ENCODE measurements around the gene TUBE1.

TUBE1 gene

GRCh38 chr6:112034616-112034995 lies 52.7 kb downstream of the TUBE1 start:
- DNase-seq, result no peak
- Histone ChIP-seq H3K9me3 (no peaks in the 10 kb centered on the region), H3K27me3 (no peaks in the 10 kb centered on the region), H3K4me3 (ENCODE audit: low read depth, low read length) (no peak overlapping the region), H3K36me3 (no peaks in the 10 kb centered on the region), H3K4me1 (no peaks in the 10 kb centered on the region; the same call in 1 of the 2 replicates)
- no peak for TF ChIP-seq CTCF (IDR thresholded peaks at IDR 0.05; ENCODE audit: low read depth, low read length)

GRCh38 chr6:112033791-112034615 lies 53.3 kb downstream of the TUBE1 start:
- no peak overlapping the region for H3K4me3 ChIP-seq (ENCODE audit: low read depth, low read length)
- H3K9me3 ChIP-seq, result no peaks in the 10 kb centered on the region
- no peak for TF ChIP-seq CTCF (IDR thresholded peaks at IDR 0.05; ENCODE audit: low read depth, low read length)
- H3K27me3 ChIP-seq, result no peaks in the 10 kb centered on the region
- DNase-seq, result no peak
- no peaks in the 10 kb centered on the region; the same call in 1 of the 2 replicates for H3K4me1 ChIP-seq
- H3K36me3 ChIP-seq, result no peaks in the 10 kb centered on the region

- no peaks in the 10 kb centered on the region; the same call in 1 of the 2 replicates for H3K4me1 ChIP-seq
- no peak for DNase-seq
- H3K27me3 ChIP-seq, result no peaks in the 10 kb centered on the region
- no peak overlapping the region for H3K4me3 ChIP-seq (ENCODE audit: low read depth, low read length)
- no peaks in the 10 kb centered on the region for H3K9me3 ChIP-seq
- TF ChIP-seq CTCF (IDR thresholded peaks at IDR 0.05; ENCODE audit: low read depth, low read length), result no peak
- no peaks in the 10 kb centered on the region for H3K36me3 ChIP-seq
These were observed 54.6 kb downstream of the TUBE1 start for GRCh38 chr6:112032728-112033127.

GRCh38 chr6:112031960-112032359 lies 55.3 kb downstream of the TUBE1 start:
- Histone ChIP-seq H3K9me3 (no peaks in the 10 kb centered on the region), H3K4me3 (ENCODE audit: low read depth, low read length) (no peak overlapping the region), H3K36me3 (no peaks in the 10 kb centered on the region), H3K4me1 (no peaks in the 10 kb centered on the region; the same call in 1 of the 2 replicates), H3K27me3 (no peaks in the 10 kb centered on the region)
- DNase-seq, result no peak
- TF ChIP-seq CTCF (IDR thresholded peaks at IDR 0.05; ENCODE audit: low read depth, low read length), result no peak

- Histone ChIP-seq H3K9me3 (no peaks in the 10 kb centered on the region), H3K27me3 (no peaks in the 10 kb centered on the region), H3K36me3 (no peaks in the 10 kb centered on the region), H3K4me3 (ENCODE audit: low read depth, low read length) (no peak overlapping the region), H3K4me1 (no peaks in the 10 kb centered on the region; the same call in 1 of the 2 replicates)
- no peak for DNase-seq
- no peak for TF ChIP-seq CTCF (IDR thresholded peaks at IDR 0.05; ENCODE audit: low read depth, low read length)
These were observed 56.2 kb downstream of the TUBE1 start for GRCh38 chr6:112030961-112031660.

All from BE2C (cell line).